Omental fat pad (tissue), 4 donors: ENCODE results near the gene TMEM178A. TPM values are rescaled to one million over a fixed set of nuclear protein-coding genes. Genes with fewer than 3 reads are reported as not detected.

Experiments
- ATAC-seq: fragments of 150-250 bp; one replicate; pipeline ENCODE4 v1.9.1; 2016; ENCODE audit warnings: mild to moderate bottlenecking, moderate library complexity; ENCODE audit not compliant: low FRiP score
- DNase-seq: peaks from one replicate; pipeline ENCODE4 v3.0.0-alpha.2; 2019; ENCODE audit warnings: low spot score
- CTCF ChIP-seq, 3 donors: fragments of 450-650 bp; IDR thresholded peaks; one replicate each; pipeline ENCODE4 v1.5.1; 2016 to 2017; ENCODE audit warnings: antibody characterized with exemption in 3 of 3, mild to moderate bottlenecking in 3 of 3, moderate library complexity in 2 of 3
- total RNA-seq, 4 donors: library from RNA; depleted of rRNA; stranded (reverse); fragments of >200 nt; gene quantifications; one replicate each; pipeline ENCODE4 v1.1.0, GENCODE V29; 2016

The TMEM178A gene
- total RNA-seq, 4 donors from 2014 or later: 1.6 to 2.0 (median 1.8) TPM

DNA sequence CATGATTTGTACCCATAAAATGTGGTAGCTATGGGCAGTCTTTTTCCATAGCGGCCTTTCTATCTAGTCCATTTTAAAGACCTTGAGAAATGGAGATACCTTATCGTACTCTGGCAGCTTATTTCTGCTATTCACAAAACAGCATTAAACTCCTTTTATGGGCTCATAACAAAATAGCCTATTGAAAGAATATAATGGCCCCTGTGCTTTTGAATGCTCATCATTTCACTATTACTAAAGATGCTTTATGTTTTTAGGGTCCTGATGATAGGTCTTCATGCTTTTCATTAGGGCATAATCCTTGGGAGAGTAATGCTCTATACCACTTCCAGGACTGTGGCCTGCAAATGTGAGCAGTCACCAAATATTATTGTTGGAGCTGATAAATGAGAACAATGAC is 7.3 kb upstream of the TMEM178A start:
- no peak for TF ChIP-seq CTCF (IDR thresholded peaks at IDR 0.05)

GRCh38 chr2:39659765-39660611 is 5.7 kb upstream of the TMEM178A start:
- DNase-seq (no peak), ATAC-seq (no peak)
- no peak for TF ChIP-seq CTCF (IDR thresholded peaks at IDR 0.05)

More for the DNA sequence above, 7.3 kb upstream of the TMEM178A start:
- ATAC-seq (no peak), DNase-seq (no peak)

DNA sequence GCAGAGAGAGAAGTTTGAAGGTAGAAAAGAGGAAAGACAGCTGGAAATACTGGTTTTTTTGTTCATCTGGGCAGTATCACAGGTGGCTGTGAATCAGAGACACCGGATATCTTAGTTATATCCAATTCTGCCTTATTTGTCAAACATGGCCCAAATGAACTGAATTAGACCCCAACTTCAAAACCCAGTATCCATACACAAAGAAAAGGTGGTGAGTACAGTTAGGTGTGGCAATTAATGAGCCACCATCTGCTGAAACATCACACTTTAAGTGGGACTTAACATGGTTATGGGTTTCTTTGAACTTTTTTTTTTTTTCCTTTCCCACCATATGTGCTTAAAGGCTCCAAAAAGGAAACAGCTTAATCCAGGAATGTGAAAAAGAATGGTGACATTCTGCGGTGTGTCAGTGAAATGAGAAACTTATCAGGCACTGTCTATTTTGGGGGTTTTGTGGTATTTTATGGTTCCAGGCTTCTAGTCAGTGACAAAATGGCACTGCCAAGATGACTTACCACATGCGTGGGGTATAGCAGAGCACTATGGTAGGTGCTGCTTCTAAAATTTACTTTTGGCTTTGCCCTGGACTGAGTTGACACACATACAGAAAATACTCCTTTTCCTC is 5.0 kb upstream of the TMEM178A start:
- ATAC-seq: no peak
- no peak for TF ChIP-seq CTCF (IDR thresholded peaks at IDR 0.05)

DNA sequence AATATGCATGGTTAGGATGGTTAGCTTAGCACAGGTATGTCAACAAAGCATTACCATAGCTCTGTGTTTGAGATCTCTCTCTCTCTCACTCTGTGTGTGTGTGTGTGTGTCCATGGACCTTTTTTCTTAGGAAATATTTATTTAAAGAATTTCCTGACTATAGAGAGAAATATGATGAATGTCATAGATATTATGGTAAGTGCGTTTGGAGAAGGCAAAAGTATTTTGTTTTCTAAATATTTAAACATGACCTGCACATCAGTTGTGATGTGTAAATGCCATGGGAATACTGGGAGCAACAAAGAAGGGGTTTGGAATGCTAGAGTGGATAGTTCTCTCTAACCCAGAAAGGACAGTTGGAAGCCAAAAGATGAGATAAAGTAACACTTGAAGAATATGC is 3.9 kb upstream of the TMEM178A start:
- ATAC-seq: no peak
- no peak for DNase-seq
- TF ChIP-seq CTCF (IDR thresholded peaks at IDR 0.05): no peak

More for the DNA sequence above, 5.0 kb upstream of the TMEM178A start:
- no peak for DNase-seq

DNA sequence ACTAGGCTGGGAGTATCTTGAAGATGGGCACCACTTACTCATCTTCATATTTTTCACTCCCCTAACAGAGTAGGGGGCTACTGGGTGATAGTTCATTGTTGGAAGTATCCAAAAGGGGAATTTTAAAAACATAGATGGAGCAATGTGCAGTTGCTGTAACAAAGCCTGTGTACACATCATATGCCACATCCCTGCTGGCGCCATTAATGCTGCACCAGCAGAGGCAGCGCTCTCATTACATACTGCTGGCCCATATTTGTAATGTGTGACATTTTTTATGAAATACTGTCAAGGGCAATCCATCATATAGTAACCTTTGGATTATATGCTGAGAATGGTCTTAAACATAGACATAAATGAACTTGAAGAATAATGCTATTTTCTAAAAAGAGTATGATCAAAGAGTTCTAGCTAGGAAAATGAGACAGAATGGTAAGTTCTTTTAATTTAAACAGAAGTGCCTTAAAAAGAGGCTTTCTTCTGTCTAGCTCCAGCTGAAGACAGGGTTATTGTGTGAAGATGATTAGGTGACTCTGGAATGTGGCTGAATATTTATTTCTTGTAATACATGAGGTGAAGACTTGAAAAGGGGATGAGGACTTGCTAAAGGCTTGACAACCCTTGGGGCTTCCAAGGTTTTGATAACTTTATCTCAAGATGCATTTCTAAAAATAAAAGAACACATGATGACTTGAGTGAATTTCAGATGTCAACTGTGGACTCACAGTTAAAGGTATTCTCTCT is 2.4 kb upstream of the TMEM178A start:
- ATAC-seq (no peak), DNase-seq (no peak)
- no peak for TF ChIP-seq CTCF (IDR thresholded peaks at IDR 0.05)

- TF ChIP-seq CTCF (IDR thresholded peaks at IDR 0.05): no peak
- no peak for ATAC-seq
- DNase-seq: no peak
Measured at GRCh38 chr2:39664232-39664887, 1.4 kb upstream of the TMEM178A start.
